Measurements from ENCODE around the gene GINS1. TPM values are rescaled to one million over a fixed set of nuclear protein-coding genes. Genes with fewer than 3 reads are reported as not detected.
A peak's percentile ranks its signal among the peaks of the same experiment; 100 is the strongest.

GINS1 gene
- 42.5 and 49.5 TPM in 2 replicates for total RNA-seq (2014; rRNA removed; shearing (Covaris generic))

- H3K36me3 ChIP-seq: peaks cover 32% of the 10 kb centered on the region
- H3K27me3 ChIP-seq (replicated peaks): no peaks in the 10 kb centered on the region
- peak within 1 kb of the TSS; percentile 73 for H3K4me3 ChIP-seq
- DNase-seq (ENCODE audit: low read depth in 1 of 2, low spot score in 2 of 2): peak; percentile 94 to 95
- H3K4me1 ChIP-seq (replicated peaks): peaks cover 14% of the 10 kb centered on the region
- H3K9me3 ChIP-seq (replicated peaks): peaks cover 8% of the 10 kb centered on the region; the same call in 1 of the 2 replicates
- peak within 1 kb of the TSS; percentile 80 for H3K27ac ChIP-seq
These were observed at the start of gene GINS1 for GRCh38 chr20:25407311-25408169. TSS of gene GINS1 (plus strand) at chr20:25407673. CDS start at chr20:25407821, 148 bp downstream.

DNA sequence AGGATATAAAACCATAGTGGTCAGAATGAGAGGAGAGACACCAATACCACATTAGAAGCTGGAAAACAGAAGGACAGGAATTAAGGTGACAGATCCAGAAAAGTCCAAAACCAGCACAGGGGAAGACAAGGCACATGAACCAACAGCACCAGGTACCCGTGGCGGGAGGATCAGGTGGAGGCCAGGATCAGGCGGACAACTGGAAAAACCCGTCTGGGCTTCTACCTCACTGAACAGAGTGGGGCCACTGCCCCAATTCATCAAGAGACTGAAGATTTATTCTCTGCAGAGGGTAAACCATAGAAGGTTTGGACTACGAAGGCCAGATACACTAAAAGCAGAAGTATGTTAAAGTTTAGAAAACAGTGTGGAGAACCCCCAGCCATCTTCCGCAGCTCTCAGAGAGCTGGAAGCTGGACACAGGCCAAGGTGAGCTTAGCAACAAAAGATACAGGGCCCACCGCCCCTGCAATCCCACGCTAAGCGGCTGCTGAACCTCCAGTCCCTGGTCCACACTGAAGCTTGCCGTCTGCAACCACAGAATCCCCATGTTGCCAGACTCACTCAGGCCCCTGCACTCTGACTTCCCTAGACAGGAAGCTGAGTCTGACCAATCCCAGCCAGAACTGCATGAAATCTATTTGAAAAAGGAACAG lies 46.7 kb upstream of the GINS1 start:
- Histone ChIP-seq H3K27me3 (replicated peaks) (no peaks in the 10 kb centered on the region), H3K27ac (peak overlapping the region; percentile 33; the same call in 1 of the 2 replicates), H3K4me3 (no peak overlapping the region), H3K36me3 (peaks cover 9% of the 10 kb centered on the region; the same call in 1 of the 2 replicates), H3K9me3 (replicated peaks) (no peaks in the 10 kb centered on the region), H3K4me1 (replicated peaks) (peaks cover 9% of the 10 kb centered on the region)
- no peak for DNase-seq (ENCODE audit: low read depth in 1 of 2, low spot score in 2 of 2)

DNA sequence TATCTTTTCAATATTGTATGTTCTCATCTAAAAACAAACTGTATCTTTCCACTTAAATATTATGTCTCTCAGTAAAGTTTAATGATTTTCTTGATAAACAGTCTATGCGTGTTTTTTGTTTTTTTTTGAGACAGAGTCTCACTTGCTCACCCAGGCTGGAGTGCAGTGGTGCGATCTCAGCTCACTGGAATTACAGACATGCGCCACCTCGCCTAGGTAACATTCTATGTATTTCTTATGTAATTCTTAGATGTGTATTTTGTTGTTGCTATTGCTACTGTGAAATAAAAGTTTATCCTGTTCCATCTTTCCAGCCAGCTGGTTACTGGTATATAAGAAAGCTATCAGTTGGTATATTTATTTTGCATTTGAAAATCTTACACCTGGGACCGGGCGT lies 46.2 kb upstream of the GINS1 start:
- peak in 1 of 2 experiments; percentile 36 for DNase-seq (ENCODE audit: low read depth in 1 of 2, low spot score in 2 of 2)
- peaks cover 9% of the 10 kb centered on the region; the same call in 1 of the 2 replicates for H3K36me3 ChIP-seq
- H3K4me3 ChIP-seq: no peak overlapping the region
- H3K4me1 ChIP-seq (replicated peaks): peaks cover 9% of the 10 kb centered on the region
- H3K27ac ChIP-seq: peak overlapping the region; percentile 33; the same call in 1 of the 2 replicates
- H3K27me3 ChIP-seq (replicated peaks): no peaks in the 10 kb centered on the region
- no peaks in the 10 kb centered on the region for H3K9me3 ChIP-seq (replicated peaks)

GRCh38 chr20:25364180-25364788 lies 43.2 kb upstream of the GINS1 start:
- no peak overlapping the region for H3K4me3 ChIP-seq
- DNase-seq (ENCODE audit: low read depth in 1 of 2, low spot score in 2 of 2): no peak
- H3K27me3 ChIP-seq (replicated peaks): no peaks in the 10 kb centered on the region
- H3K36me3 ChIP-seq: peaks cover 22% of the 10 kb centered on the region
- H3K27ac ChIP-seq: no peak overlapping the region
- peaks cover 17% of the 10 kb centered on the region for H3K4me1 ChIP-seq (replicated peaks)
- H3K9me3 ChIP-seq (replicated peaks): no peaks in the 10 kb centered on the region

GRCh38 chr20:25364879-25365699 lies 42.4 kb upstream of the GINS1 start:
- Histone ChIP-seq H3K27me3 (replicated peaks) (no peaks in the 10 kb centered on the region), H3K36me3 (peaks cover 22% of the 10 kb centered on the region), H3K4me1 (replicated peaks) (peaks cover 25% of the 10 kb centered on the region), H3K4me3 (no peak overlapping the region), H3K9me3 (replicated peaks) (no peaks in the 10 kb centered on the region), H3K27ac (no peak overlapping the region)
- no peak for DNase-seq (ENCODE audit: low read depth in 1 of 2, low spot score in 2 of 2)

DNA sequence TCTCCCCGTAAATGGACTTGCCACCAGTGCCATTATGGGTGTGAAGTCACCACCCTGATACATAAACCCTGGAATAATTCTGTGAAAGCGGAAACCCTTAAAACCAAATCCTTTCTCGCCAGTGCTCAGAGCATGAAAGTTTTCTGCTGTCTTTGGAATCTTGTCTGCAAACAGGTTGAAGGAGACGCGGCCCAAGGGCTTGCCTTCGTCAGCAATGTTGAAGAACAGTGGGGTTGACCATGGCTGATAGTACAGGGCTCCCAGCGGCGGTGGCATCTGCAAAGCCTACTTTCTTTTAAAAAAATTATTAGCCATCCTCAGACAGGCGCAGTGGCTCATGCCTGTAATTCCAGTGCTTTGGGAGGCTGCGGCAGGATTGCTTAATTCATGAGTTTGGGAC lies 38.9 kb upstream of the GINS1 start:
- Histone ChIP-seq H3K27me3 (replicated peaks) (no peaks in the 10 kb centered on the region), H3K9me3 (replicated peaks) (peaks cover 13% of the 10 kb centered on the region), H3K36me3 (peaks cover 35% of the 10 kb centered on the region), H3K4me3 (no peak overlapping the region), H3K4me1 (replicated peaks) (peaks cover 36% of the 10 kb centered on the region), H3K27ac (no peak overlapping the region)
- DNase-seq (ENCODE audit: low read depth in 1 of 2, low spot score in 2 of 2): no peak

DNA sequence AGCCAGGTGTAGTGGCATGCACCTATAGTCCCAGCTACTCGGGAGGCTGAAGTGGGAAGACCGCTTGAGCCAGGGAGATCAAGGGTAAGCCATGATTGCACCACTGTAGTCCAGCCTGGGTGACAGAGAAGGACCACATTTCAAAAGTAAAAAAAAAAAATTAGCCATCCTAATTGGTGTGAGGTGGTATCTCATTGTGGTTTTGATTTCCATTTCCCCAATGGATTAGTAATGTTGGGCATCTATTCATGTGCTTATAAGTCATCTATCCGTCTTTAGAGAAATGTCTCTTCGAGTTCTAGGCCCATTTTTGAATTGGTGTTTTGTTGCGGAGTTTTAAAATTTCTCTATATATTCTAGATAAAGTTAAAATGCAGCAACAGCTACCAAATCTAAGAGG lies 38.5 kb upstream of the GINS1 start:
- Histone ChIP-seq H3K4me1 (replicated peaks) (peaks cover 36% of the 10 kb centered on the region), H3K4me3 (no peak overlapping the region), H3K27ac (peak overlapping the region; percentile 30), H3K36me3 (peaks cover 39% of the 10 kb centered on the region), H3K27me3 (replicated peaks) (no peaks in the 10 kb centered on the region), H3K9me3 (replicated peaks) (peaks cover 13% of the 10 kb centered on the region)
- no peak for DNase-seq (ENCODE audit: low read depth in 1 of 2, low spot score in 2 of 2)

DNA sequence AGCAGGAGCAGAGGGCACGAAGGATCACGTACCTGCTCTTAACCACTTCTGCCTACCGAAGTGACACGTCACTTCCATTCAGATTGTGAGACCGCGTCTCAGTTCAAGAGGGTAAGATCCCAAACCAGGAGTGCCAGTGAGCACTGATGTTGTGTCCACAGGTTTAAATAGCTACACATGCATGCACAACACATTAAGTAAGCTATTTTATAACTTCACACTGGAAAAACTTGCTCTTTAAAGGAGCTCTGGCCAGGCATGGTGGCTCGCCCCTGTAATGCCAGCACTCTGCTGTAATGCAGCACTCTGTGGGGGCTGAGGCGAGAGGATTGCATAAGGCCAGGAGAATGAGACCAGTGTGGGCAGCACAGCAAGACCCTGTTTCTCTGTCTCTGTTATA lies 37.9 kb upstream of the GINS1 start:
- H3K4me1 ChIP-seq (replicated peaks): peaks cover 36% of the 10 kb centered on the region
- DNase-seq (ENCODE audit: low read depth in 1 of 2, low spot score in 2 of 2): peak in 1 of 2 experiments; percentile 72
- H3K36me3 ChIP-seq: peaks cover 45% of the 10 kb centered on the region
- H3K9me3 ChIP-seq (replicated peaks): peaks cover 13% of the 10 kb centered on the region
- peak overlapping the region; percentile 30 for H3K27ac ChIP-seq
- no peak overlapping the region for H3K4me3 ChIP-seq
- H3K27me3 ChIP-seq (replicated peaks): no peaks in the 10 kb centered on the region

GRCh38 chr20:25369971-25370370 lies 37.5 kb upstream of the GINS1 start:
- H3K4me3 ChIP-seq: no peak overlapping the region
- peaks cover 13% of the 10 kb centered on the region for H3K9me3 ChIP-seq (replicated peaks)
- peak; percentile 76 to 78 for DNase-seq (ENCODE audit: low read depth in 1 of 2, low spot score in 2 of 2)
- no peaks in the 10 kb centered on the region for H3K27me3 ChIP-seq (replicated peaks)
- H3K36me3 ChIP-seq: peaks cover 49% of the 10 kb centered on the region
- H3K27ac ChIP-seq: peak overlapping the region; percentile 64
- peaks cover 36% of the 10 kb centered on the region for H3K4me1 ChIP-seq (replicated peaks)

GRCh38 chr20:25372584-25373336 lies 34.7 kb upstream of the GINS1 start:
- H3K4me1 ChIP-seq (replicated peaks): peaks cover 39% of the 10 kb centered on the region
- H3K27me3 ChIP-seq (replicated peaks): no peaks in the 10 kb centered on the region
- H3K4me3 ChIP-seq: no peak overlapping the region
- peaks cover 13% of the 10 kb centered on the region for H3K9me3 ChIP-seq (replicated peaks)
- peak; percentile 79 to 91 for DNase-seq (ENCODE audit: low read depth in 1 of 2, low spot score in 2 of 2)
- H3K36me3 ChIP-seq: peaks cover 39% of the 10 kb centered on the region
- H3K27ac ChIP-seq: peak overlapping the region; percentile 70

GRCh38 chr20:25374842-25375241 lies 32.6 kb upstream of the GINS1 start:
- H3K4me1 ChIP-seq (replicated peaks): peaks cover 25% of the 10 kb centered on the region
- no peaks in the 10 kb centered on the region for H3K27me3 ChIP-seq (replicated peaks)
- no peak for DNase-seq (ENCODE audit: low read depth in 1 of 2, low spot score in 2 of 2)
- H3K27ac ChIP-seq: no peak overlapping the region
- no peak overlapping the region for H3K4me3 ChIP-seq
- H3K9me3 ChIP-seq (replicated peaks): peaks cover 13% of the 10 kb centered on the region
- peaks cover 45% of the 10 kb centered on the region for H3K36me3 ChIP-seq

DNA sequence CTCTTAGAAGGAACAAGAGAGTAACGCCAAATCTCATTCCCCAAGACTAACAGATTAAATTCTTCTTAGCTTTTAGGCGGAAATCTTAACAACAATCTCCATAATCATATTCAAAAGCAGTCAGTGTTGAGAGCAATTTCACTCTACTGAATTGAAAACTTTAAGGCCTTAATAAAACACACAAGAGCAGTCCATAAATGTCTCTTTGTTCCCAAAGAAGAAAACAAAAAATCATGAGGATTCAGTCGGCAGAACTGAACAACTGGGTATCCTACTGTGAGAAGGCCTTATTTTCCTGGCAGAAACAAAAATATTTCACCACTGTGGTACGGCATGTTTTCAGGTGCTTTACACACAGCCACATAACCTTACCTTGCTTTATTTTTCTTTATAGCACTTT lies 31.2 kb upstream of the GINS1 start:
- no peak for DNase-seq (ENCODE audit: low read depth in 1 of 2, low spot score in 2 of 2)
- no peaks in the 10 kb centered on the region for H3K27me3 ChIP-seq (replicated peaks)
- peaks cover 13% of the 10 kb centered on the region for H3K4me1 ChIP-seq (replicated peaks)
- no peak overlapping the region for H3K27ac ChIP-seq
- no peak overlapping the region for H3K4me3 ChIP-seq
- H3K9me3 ChIP-seq (replicated peaks): peaks cover 11% of the 10 kb centered on the region
- H3K36me3 ChIP-seq: peaks cover 44% of the 10 kb centered on the region
